Lower lobe of right lung (tissue), 2 donors: Measurements from ENCODE around the gene AMT. TPM values are rescaled to one million over a fixed set of nuclear protein-coding genes. Genes with fewer than 3 reads are reported as not detected.

ENCODE experiments used
- ATAC-seq, 2 donors: fragments of 200-7000 bp; cut with Tn5 transposase; one replicate each; pipeline ENCODE4 v1.9.1; 2020 to 2022; ENCODE audit warnings: mild to moderate bottlenecking in 2 of 2, moderate library complexity in 2 of 2
- DNase-seq: peaks from one replicate; pipeline ENCODE4 v3.0.0-alpha.2; 2020
- H3K27ac ChIP-seq: fragments of 200-600 bp; one replicate; pipeline ENCODE4 v1.8.0; 2022
- H3K27me3 ChIP-seq: fragments of 200-600 bp; one replicate; pipeline ENCODE4 v1.8.0; 2022; ENCODE audit warnings: low read depth
- H3K36me3 ChIP-seq: fragments of 200-600 bp; one replicate; pipeline ENCODE4 v1.8.0; 2022; ENCODE audit warnings: mild to moderate bottlenecking
- H3K4me1 ChIP-seq: fragments of 200-600 bp; one replicate; pipeline ENCODE4 v1.8.0; 2022
- H3K4me3 ChIP-seq: fragments of 200-600 bp; one replicate; pipeline ENCODE4 v1.8.0; 2022; ENCODE audit warnings: mild to moderate bottlenecking
- H3K9me3 ChIP-seq: fragments of 200-600 bp; one replicate; pipeline ENCODE4 v1.8.0; 2022
- intact Hi-C: fragments of 100-400 bp; cut with DNase I; formaldehyde crosslinking; loops from one replicate; pipeline ENCODE4 v1.11.0; 2022
- total RNA-seq: library from RNA; stranded (reverse); fragmentation: NEBNext Ultra II Directional; extraction: Animal tissue kit (Norgen Biotek cat#: 25700); gene quantifications from one replicate; pipeline ENCODE4 v1.2.1, GENCODE V29; 2021
- TF ChIP-seq, protein P1 (sequence below): fragments of 200-600 bp; IDR thresholded peaks from one replicate; pipeline ENCODE4 v1.8.0; 2022; ENCODE audit warnings: antibody characterized with exemption, mild to moderate bottlenecking
- donor health status: DM: no; HTN: yes; CAD: no; lungs with severe emphysema.

The AMT gene
- total RNA-seq, 1 donor from 2014 or later: 8.4 TPM

- ATAC-seq (no peak), DNase-seq (no peak)
- no peaks in the 10 kb centered on the region for H3K27me3 ChIP-seq
- H3K4me1 ChIP-seq: peaks cover 14% of the 10 kb centered on the region
- no peak overlapping the region for H3K4me3 ChIP-seq
- TF ChIP-seq, protein P1, sequence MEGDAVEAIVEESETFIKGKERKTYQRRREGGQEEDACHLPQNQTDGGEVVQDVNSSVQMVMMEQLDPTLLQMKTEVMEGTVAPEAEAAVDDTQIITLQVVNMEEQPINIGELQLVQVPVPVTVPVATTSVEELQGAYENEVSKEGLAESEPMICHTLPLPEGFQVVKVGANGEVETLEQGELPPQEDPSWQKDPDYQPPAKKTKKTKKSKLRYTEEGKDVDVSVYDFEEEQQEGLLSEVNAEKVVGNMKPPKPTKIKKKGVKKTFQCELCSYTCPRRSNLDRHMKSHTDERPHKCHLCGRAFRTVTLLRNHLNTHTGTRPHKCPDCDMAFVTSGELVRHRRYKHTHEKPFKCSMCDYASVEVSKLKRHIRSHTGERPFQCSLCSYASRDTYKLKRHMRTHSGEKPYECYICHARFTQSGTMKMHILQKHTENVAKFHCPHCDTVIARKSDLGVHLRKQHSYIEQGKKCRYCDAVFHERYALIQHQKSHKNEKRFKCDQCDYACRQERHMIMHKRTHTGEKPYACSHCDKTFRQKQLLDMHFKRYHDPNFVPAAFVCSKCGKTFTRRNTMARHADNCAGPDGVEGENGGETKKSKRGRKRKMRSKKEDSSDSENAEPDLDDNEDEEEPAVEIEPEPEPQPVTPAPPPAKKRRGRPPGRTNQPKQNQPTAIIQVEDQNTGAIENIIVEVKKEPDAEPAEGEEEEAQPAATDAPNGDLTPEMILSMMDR: no peak
- no peak overlapping the region for H3K27ac ChIP-seq
- no peaks in the 10 kb centered on the region for H3K9me3 ChIP-seq
- intact Hi-C loops: no loop called here
- H3K36me3 ChIP-seq: no peaks in the 10 kb centered on the region
These were observed 38.1 kb upstream of the AMT start for GRCh38 chr3:49460188-49460890.

GRCh38 chr3:49456466-49456865 is 34.2 kb upstream of the AMT start:
- Histone ChIP-seq H3K9me3 (no peaks in the 10 kb centered on the region), H3K4me3 (no peak overlapping the region), H3K36me3 (no peaks in the 10 kb centered on the region), H3K27ac (no peak overlapping the region), H3K27me3 (no peaks in the 10 kb centered on the region), H3K4me1 (peaks cover 17% of the 10 kb centered on the region)
- intact Hi-C loops: no loop called here
- no peak for ATAC-seq
- TF ChIP-seq, protein P1: no peak
- no peak for DNase-seq

- DNase-seq: no peak
- Histone ChIP-seq H3K4me3 (no peak overlapping the region), H3K9me3 (no peaks in the 10 kb centered on the region), H3K27ac (peak overlapping the region; percentile 56), H3K27me3 (no peaks in the 10 kb centered on the region), H3K36me3 (no peaks in the 10 kb centered on the region), H3K4me1 (peaks cover 13% of the 10 kb centered on the region)
- TF ChIP-seq, protein P1: no peak
- intact Hi-C loops: no loop called here
- ATAC-seq: peak; percentile 19 to 21
These were observed 32.8 kb upstream of the AMT start for GRCh38 chr3:49454898-49455681.

- DNase-seq (no peak), ATAC-seq (peak; percentile 77 to 78)
- Histone ChIP-seq H3K27me3 (no peaks in the 10 kb centered on the region), H3K9me3 (no peaks in the 10 kb centered on the region), H3K36me3 (no peaks in the 10 kb centered on the region), H3K27ac (peak overlapping the region; percentile 56), H3K4me1 (peaks cover 13% of the 10 kb centered on the region), H3K4me3 (no peak overlapping the region)
- TF ChIP-seq, protein P1: peak; percentile 25
- intact Hi-C loops: no loop called here
These were observed 32.2 kb upstream of the AMT start for GRCh38 chr3:49454458-49454857.

- DNase-seq (no peak), ATAC-seq (no peak)
- peaks cover 16% of the 10 kb centered on the region for H3K4me1 ChIP-seq
- no peaks in the 10 kb centered on the region for H3K36me3 ChIP-seq
- TF ChIP-seq, protein P1: no peak
- no peak overlapping the region for H3K4me3 ChIP-seq
- no peaks in the 10 kb centered on the region for H3K9me3 ChIP-seq
- no peaks in the 10 kb centered on the region for H3K27me3 ChIP-seq
- intact Hi-C loops: no loop called here
- H3K27ac ChIP-seq: no peak overlapping the region
These were observed 31.3 kb upstream of the AMT start for GRCh38 chr3:49453621-49454020.
